Measurements from ENCODE around the gene RRAGB. TPM values are rescaled to one million over a fixed set of nuclear protein-coding genes. Genes with fewer than 3 reads are reported as not detected.

The RRAGB gene
- total and polyA plus RNA-seq, 2 donors (not counting 1 experiment from before 2014, with no cell fraction given), result 21.3 to 31.4 TPM

DNA sequence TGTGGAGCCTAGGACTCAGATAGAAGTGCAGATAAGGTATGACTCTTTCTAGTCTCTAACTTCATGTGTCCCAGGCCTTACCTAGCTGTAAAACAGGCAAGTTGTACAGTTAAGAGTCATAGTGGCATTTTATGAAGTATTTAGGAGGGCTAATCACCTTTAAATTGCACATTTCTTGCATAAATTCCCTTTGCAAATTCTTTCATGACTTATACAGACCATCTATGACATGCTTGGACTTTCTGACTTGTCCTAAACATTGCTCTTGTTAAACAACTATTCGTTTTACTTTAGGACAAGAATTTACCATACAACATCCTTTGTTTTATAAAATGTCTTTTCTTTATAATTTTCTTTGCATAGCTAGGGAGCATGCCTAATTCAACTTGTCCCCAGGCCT, 7.8 kb upstream of the RRAGB start:
- Histone ChIP-seq H3K9me3 (ENCODE audit: control extremely low read depth in 1 of 3, control insufficient read depth in 2 of 3, insufficient read depth in 1 of 3, low read length in 2 of 3) (peaks cover 0 to 4% (median 0%) of the 10 kb centered on the region in 3 donors), H3K4me1 (ENCODE audit: control insufficient read depth in 2 of 2, insufficient read depth in 2 of 2, low read length in 2 of 2) (no peaks in the 10 kb centered on the region), H4K20me1 (ENCODE audit: control insufficient read depth, insufficient read depth, low read length, poor library complexity, severe bottlenecking) (no peaks in the 10 kb centered on the region), H3K4me3 (ENCODE audit: control extremely low read depth in 1 of 5, extremely low read depth in 1 of 5, insufficient read depth in 1 of 5, low read depth in 2 of 5, low read length in 4 of 5) (no peak overlapping the region), H3K9ac (ENCODE audit: low read length) (no peak overlapping the region), H3K79me2 (ENCODE audit: control insufficient read depth, insufficient read depth, low read length) (no peaks in the 10 kb centered on the region), H3K27ac (ENCODE audit: low read length in 2 of 2) (no peak overlapping the region), H3K4me2 (replicated peaks; ENCODE audit: low read depth, low read length, poor library complexity, severe bottlenecking) (no peak overlapping the region), H3K36me3 (replicated peaks in 1 of 2; ENCODE audit: control extremely low read depth in 1 of 2, control insufficient read depth in 1 of 2, extremely low read depth in 1 of 2, insufficient read depth in 2 of 2, low read length in 1 of 2) (no peaks in the 10 kb centered on the region), H2AFZ (ENCODE audit: insufficient read depth, low read depth, low read length, poor library complexity, severe bottlenecking) (no peak overlapping the region), H3K27me3 (replicated peaks in 1 of 4; ENCODE audit: control extremely low read depth in 1 of 4, control insufficient read depth in 3 of 4, insufficient read depth in 4 of 4, low read length in 3 of 4) (no peaks in the 10 kb centered on the region)
- POLR2A ChIA-PET, result no interaction called here
- H3K27ac Mint-ChIP-seq, result no peak overlapping the region
- no peaks in the 10 kb centered on the region for H3K27me3 Mint-ChIP-seq
- peaks cover 5% of the 10 kb centered on the region for H3K9me3 Mint-ChIP-seq (ENCODE audit: insufficient read depth)
- DNase-seq (no peak), ATAC-seq (ENCODE audit: low read depth) (no peak)
- intact Hi-C loops (cut with micrococcal nuclease), result no loop called here
- WGBS (ENCODE audit: insufficient coverage), result no CpG with 5 or more reads among the region's 1 CpG
- TF ChIP-seq, protein P1, sequence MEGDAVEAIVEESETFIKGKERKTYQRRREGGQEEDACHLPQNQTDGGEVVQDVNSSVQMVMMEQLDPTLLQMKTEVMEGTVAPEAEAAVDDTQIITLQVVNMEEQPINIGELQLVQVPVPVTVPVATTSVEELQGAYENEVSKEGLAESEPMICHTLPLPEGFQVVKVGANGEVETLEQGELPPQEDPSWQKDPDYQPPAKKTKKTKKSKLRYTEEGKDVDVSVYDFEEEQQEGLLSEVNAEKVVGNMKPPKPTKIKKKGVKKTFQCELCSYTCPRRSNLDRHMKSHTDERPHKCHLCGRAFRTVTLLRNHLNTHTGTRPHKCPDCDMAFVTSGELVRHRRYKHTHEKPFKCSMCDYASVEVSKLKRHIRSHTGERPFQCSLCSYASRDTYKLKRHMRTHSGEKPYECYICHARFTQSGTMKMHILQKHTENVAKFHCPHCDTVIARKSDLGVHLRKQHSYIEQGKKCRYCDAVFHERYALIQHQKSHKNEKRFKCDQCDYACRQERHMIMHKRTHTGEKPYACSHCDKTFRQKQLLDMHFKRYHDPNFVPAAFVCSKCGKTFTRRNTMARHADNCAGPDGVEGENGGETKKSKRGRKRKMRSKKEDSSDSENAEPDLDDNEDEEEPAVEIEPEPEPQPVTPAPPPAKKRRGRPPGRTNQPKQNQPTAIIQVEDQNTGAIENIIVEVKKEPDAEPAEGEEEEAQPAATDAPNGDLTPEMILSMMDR (IDR thresholded peaks at IDR 0.05), result no peak
- TF ChIP-seq EZH2 (IDR thresholded peaks at IDR 0.05; ENCODE audit: borderline replicate concordance, insufficient read depth, low read depth, low read length, poor library complexity, severe bottlenecking), result no peak
- CTCF ChIA-PET, result no interaction called here
- peaks cover 6% of the 10 kb centered on the region for H3K4me1 Mint-ChIP-seq
- H3K4me3 Mint-ChIP-seq, result no peak overlapping the region

DNA sequence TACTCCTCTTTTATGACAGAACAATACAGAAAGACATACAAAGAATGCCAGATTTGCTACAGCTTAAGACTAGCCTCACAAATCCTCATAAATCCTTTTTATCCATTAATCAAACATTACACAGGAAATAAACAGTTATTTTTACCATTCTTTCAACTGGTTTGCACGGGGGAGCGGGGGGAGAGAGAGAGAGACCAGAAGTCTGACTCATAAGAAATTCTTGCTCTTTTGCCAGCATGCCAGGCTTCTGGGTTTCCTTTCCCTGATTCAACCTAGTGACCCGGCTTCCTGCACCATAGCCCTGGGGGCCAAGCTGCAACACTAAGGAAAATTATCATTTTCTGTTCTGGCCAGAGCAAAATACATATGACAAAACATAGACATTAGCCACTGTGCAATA, 6.8 kb upstream of the RRAGB start:
- Histone ChIP-seq H3K4me2 (replicated peaks; ENCODE audit: low read depth, low read length, poor library complexity, severe bottlenecking) (no peak overlapping the region), H3K27me3 (replicated peaks in 1 of 4; ENCODE audit: control extremely low read depth in 1 of 4, control insufficient read depth in 3 of 4, insufficient read depth in 4 of 4, low read length in 3 of 4) (no peaks in the 10 kb centered on the region), H3K9me3 (ENCODE audit: control extremely low read depth in 1 of 3, control insufficient read depth in 2 of 3, insufficient read depth in 1 of 3, low read length in 2 of 3) (peaks cover 0 to 4% (median 0%) of the 10 kb centered on the region in 3 donors), H3K4me3 (ENCODE audit: control extremely low read depth in 1 of 5, extremely low read depth in 1 of 5, insufficient read depth in 1 of 5, low read depth in 2 of 5, low read length in 4 of 5) (no peak overlapping the region), H3K79me2 (ENCODE audit: control insufficient read depth, insufficient read depth, low read length) (no peaks in the 10 kb centered on the region), H3K36me3 (replicated peaks in 1 of 2; ENCODE audit: control extremely low read depth in 1 of 2, control insufficient read depth in 1 of 2, extremely low read depth in 1 of 2, insufficient read depth in 2 of 2, low read length in 1 of 2) (no peaks in the 10 kb centered on the region), H3K27ac (ENCODE audit: low read length in 2 of 2) (no peak overlapping the region), H3K9ac (ENCODE audit: low read length) (no peak overlapping the region), H2AFZ (ENCODE audit: insufficient read depth, low read depth, low read length, poor library complexity, severe bottlenecking) (no peak overlapping the region), H3K4me1 (ENCODE audit: control insufficient read depth in 2 of 2, insufficient read depth in 2 of 2, low read length in 2 of 2) (no peaks in the 10 kb centered on the region), H4K20me1 (ENCODE audit: control insufficient read depth, insufficient read depth, low read length, poor library complexity, severe bottlenecking) (no peaks in the 10 kb centered on the region)
- ChIA-PET POLR2A (no interaction called here), CTCF (no interaction called here)
- H3K9me3 Mint-ChIP-seq (ENCODE audit: insufficient read depth), result peaks cover 5% of the 10 kb centered on the region
- H3K27ac Mint-ChIP-seq, result no peak overlapping the region
- intact Hi-C loops (cut with micrococcal nuclease), result no loop called here
- DNase-seq, result no peak
- 0% methylated on average over 1 of the region's 3 CpGs for WGBS (ENCODE audit: insufficient coverage)
- H3K27me3 Mint-ChIP-seq, result no peaks in the 10 kb centered on the region
- H3K4me3 Mint-ChIP-seq, result no peak overlapping the region
- no peaks in the 10 kb centered on the region for H3K4me1 Mint-ChIP-seq
- TF ChIP-seq, protein P1 (IDR thresholded peaks at IDR 0.05), result no peak
- ATAC-seq (ENCODE audit: low read depth), result no peak
